Measurements from ENCODE around the gene PEX26.

DNA sequence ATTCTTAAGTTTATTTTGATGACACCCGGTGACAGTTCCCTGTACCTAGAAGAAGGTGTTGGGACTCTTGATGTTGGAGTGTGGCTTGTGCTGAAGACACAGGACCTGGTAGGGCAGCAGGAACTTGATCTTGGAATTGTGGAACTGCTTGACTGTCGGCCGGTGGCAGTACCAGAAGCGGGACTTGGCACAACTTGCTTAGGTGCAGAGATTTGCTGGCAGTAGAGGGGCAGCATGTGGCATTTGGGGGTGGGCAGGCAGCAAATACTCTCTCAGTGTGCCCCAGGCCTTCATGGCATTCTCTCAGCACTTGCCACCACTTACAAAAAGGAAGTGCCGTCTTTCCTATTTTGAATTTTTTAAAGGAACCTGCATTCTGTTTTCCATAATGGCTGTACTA, 3.6 kb downstream of the PEX26 start:
- TF ChIP-seq POLR2A (IDR thresholded peaks at IDR 0.05) = no peak
- TF ChIP-seq, protein P1, sequence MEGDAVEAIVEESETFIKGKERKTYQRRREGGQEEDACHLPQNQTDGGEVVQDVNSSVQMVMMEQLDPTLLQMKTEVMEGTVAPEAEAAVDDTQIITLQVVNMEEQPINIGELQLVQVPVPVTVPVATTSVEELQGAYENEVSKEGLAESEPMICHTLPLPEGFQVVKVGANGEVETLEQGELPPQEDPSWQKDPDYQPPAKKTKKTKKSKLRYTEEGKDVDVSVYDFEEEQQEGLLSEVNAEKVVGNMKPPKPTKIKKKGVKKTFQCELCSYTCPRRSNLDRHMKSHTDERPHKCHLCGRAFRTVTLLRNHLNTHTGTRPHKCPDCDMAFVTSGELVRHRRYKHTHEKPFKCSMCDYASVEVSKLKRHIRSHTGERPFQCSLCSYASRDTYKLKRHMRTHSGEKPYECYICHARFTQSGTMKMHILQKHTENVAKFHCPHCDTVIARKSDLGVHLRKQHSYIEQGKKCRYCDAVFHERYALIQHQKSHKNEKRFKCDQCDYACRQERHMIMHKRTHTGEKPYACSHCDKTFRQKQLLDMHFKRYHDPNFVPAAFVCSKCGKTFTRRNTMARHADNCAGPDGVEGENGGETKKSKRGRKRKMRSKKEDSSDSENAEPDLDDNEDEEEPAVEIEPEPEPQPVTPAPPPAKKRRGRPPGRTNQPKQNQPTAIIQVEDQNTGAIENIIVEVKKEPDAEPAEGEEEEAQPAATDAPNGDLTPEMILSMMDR (IDR thresholded peaks at IDR 0.05) = no peak
